HCT116 (cell line): ENCODE data around the gene PITPNM1. TPM values are rescaled to one million over a fixed set of nuclear protein-coding genes. Genes with fewer than 3 reads are reported as not detected.

ENCODE experiments used
- CEBPB ChIP-seq: IDR thresholded peaks from 2 replicates; pipeline ENCODE4 v1.6.1; 2012; ENCODE audit warnings: low read depth
- ELF1 ChIP-seq: IDR thresholded peaks from 2 replicates; pipeline ENCODE4 v1.6.1; 2012; ENCODE audit warnings: low read depth, borderline replicate concordance
- EZH2phosphoT487 ChIP-seq: fragments of 200-600 bp; IDR thresholded peaks from 2 replicates; pipeline ENCODE4 v1.6.1; 2018; ENCODE audit warnings: antibody characterized with exemption, borderline replicate concordance
- FOSL1 ChIP-seq: IDR thresholded peaks from 2 replicates; pipeline ENCODE4 v1.6.1; 2012; ENCODE audit warnings: low read depth
- JUND ChIP-seq: IDR thresholded peaks from 2 replicates; pipeline ENCODE4 v1.6.1; 2012
- POLR2A ChIP-seq: IDR thresholded peaks from 2 replicates; pipeline ENCODE4 v1.7.0; 2011; ENCODE audit warnings: borderline replicate concordance; ENCODE audit not compliant: insufficient read depth, insufficient read length; ENCODE audit errors: extremely low read depth
- POLR2AphosphoS5 ChIP-seq: IDR thresholded peaks from 2 replicates; pipeline ENCODE4 v1.6.1; 2011; ENCODE audit warnings: mild to moderate bottlenecking, low read depth, low read length, moderate library complexity
- RAD21 ChIP-seq: IDR thresholded peaks from 2 replicates; pipeline ENCODE4 v1.6.1; 2012; ENCODE audit warnings: low read depth, mild to moderate bottlenecking
- REST ChIP-seq: IDR thresholded peaks from 2 replicates; pipeline ENCODE4 v1.6.1; 2012; ENCODE audit warnings: low read depth
- SIN3A ChIP-seq: IDR thresholded peaks from 2 replicates; pipeline ENCODE4 v1.6.1; 2012; ENCODE audit warnings: low read depth
- SP1 ChIP-seq: IDR thresholded peaks from 2 replicates; pipeline ENCODE4 v1.6.1; 2012; ENCODE audit warnings: low read depth
- YY1 ChIP-seq: IDR thresholded peaks from 2 replicates; pipeline ENCODE4 v1.6.1; 2011; ENCODE audit warnings: low read length, low read depth, moderate library complexity, mild to moderate bottlenecking; ENCODE audit not compliant: insufficient replicate concordance; ENCODE audit errors: extremely low read depth
- ZFX ChIP-seq: fragments of 450-650 bp; IDR thresholded peaks from 2 replicates; pipeline ENCODE4 v1.6.1; 2017
- ZNF274 ChIP-seq: fragments of 200-500 bp; sonication (Bioruptor generic); IDR thresholded peaks from 2 replicates; pipeline ENCODE4 v1.6.1; 2014; ENCODE audit warnings: mild to moderate bottlenecking, low read depth, low read length, inconsistent platforms
- total RNA-seq: library from RNA; stranded (reverse); gene quantifications from one replicate; pipeline ENCODE4 v1.2.1, GENCODE V29; 2021; ENCODE audit not compliant: unreplicated experiment

PITPNM1 gene
- total RNA-seq, 1 experiment from 2014 or later: 79.5 TPM

DNA sequence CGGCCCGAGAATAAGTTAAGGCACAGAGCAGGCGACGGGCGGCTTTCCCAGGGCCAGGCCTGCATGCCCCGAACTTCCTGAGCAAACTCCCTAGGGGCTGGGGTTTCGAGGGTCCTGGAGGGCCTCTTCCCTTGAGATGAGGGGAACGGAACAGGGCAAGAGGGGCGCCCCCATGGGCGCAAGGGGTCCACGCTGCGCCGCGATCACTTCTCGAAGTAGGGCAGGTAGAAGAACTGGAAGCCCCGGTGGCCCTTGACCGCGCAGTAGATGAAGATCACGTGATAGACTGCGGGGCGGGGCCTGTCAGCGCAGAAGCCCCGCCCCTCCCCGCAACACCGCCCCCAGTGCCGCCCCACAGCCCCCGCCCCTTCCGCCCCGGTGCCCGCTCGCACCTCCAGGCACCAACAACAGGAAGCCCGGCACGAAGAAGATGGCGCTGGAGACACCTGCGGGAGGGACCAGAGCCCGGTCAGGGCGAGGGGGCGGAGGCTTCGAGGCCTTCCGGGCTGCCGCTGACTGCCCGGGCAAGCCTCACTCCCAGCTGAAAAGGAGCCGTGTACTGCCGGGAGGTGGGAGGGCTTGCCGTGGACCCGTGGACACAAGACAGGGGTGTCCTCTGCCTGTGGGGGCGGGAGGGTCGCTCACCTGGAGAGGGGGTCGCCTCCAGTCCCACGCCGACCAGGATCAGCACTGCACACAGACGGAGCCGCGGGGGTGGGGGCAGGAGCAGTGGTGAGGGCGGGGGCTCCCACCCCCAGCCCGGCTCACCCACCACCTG lies 40.6 kb downstream of the PITPNM1 start (continued):
- TF ChIP-seq REST (no peak), RAD21 (no peak), SP1 (no peak), YY1 (peak; percentile 92), ZNF274 (no peak), SIN3A (no peak), JUND (no peak), CEBPB (no peak), FOSL1 (no peak), EZH2phosphoT487 (no peak), POLR2A (no peak), POLR2AphosphoS5 (peak; percentile 91), ZFX (peak; percentile 63; the same call in 1 of the 2 replicates), ELF1 (no peak)
